ENCODE measurements around the gene SORT1.

GRCh38 chr1:109399326-109399957 lies 1.7 kb upstream of the SORT1 start:
- TF ChIP-seq POLR2A (IDR thresholded peaks at IDR 0.05) (no peak), CTCF (IDR thresholded peaks at IDR 0.05) (peak; percentile 30 to 91 (median 78))

Data from Peyer's patch (tissue), 4 donors.